ENCODE measurements around the gene RBBP6. TPM values are rescaled to one million over a fixed set of nuclear protein-coding genes. Genes with fewer than 3 reads are reported as not detected.

Gene RBBP6
- total RNA-seq, 2 experiments from 2014 or later, result 63.7 to 66.4 TPM

Other genes starting within 250 kb of the RBBP6 start
- 10 to 100 TPM; 47.4 to 49.3 TPM for gene TNRC6A, start 190.1 kb downstream of the RBBP6 start, total RNA-seq

Measured in activated CD4-positive, alpha-beta T cell treated with anti-CD3 and anti-CD28 coated beads, Interleukin-2, amount 10 ng/mL, durations not matched to agents 7 days and 5 days (primary cell).